ENCODE results near the gene SLC13A4.
"Not testable (repeated sequence)": the region's sequence is repeated elsewhere in the genome, so short reads cannot be mapped to it uniquely, and the experiment has no call there.

The SLC13A4 gene

DNA sequence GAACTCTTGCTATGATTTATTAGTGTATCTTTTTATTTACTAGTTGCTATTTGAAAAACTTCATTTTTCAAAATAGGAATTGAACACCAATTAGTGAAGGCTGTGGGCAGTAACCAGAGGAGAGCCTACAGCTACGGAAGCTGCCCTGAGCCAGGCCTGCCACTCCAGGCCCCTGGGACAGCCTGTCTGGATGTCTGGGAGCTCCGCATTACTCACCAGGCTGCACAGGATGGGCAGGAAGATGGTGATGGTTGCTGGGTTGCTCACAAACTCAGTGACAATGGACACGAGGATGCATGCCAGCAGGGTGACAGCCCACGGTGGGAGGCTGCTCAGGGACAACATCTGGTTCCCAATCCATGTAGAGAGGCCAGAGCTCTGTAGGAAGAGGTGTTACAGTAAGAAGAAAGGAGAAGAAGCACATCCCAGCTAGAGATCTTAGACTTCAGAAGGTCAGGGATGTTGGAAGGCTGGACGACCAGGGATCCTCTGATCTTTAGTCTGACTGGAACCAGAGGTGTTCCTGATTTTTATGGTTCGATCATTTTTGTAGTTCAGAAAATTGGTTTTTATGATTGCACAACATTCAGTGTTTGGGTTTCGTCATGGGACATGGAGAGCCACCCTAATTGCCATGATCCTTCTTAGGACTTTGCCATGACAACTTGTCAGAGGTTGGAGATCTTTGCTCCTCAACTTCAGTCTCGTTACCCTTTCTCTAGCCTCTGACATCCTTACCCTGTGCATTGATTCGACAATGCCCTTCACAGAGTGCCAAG is 42.5 kb downstream of the SLC13A4 start:
- no peak for DNase-seq

DNA sequence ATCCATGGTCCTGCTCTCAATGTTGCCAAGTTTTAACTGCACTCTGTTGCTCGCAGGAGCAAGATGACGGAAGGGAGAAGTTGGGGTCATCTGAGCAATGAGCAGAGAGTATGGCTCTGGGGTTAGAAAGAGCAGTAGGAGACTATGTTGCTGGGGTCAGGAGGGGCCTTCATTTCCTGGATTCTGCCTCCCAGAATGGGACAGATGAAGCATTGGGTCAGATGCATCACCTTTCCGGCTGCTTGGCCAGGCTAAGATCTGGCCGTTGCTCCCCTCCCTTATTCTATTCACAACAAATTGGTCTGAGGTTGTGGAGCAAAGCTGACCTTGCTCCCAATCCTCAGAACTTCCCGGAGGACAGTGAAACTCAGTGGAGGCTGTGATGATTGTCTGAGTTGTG is 43.3 kb downstream of the SLC13A4 start:
- DNase-seq: no peak

DNA sequence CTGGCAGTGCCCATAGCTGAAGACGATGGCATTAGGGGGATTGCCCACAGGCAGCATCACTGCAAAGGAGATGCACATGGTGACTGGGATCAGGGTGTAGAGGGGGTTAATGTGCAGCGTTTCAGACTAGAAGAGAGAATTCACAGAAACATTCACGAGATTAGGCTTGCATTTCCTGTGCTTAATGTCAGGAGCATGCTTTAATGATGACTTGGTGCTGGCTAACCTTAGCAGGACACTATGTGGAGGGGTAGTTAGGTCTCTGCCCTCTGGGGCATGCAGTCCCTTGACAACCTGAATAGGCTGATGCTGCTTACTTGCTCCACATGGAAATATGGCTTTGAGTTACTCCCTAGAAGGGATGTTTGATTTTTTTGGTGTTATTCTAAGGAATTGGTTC is 43.9 kb downstream of the SLC13A4 start:
- DNase-seq: no peak

DNA sequence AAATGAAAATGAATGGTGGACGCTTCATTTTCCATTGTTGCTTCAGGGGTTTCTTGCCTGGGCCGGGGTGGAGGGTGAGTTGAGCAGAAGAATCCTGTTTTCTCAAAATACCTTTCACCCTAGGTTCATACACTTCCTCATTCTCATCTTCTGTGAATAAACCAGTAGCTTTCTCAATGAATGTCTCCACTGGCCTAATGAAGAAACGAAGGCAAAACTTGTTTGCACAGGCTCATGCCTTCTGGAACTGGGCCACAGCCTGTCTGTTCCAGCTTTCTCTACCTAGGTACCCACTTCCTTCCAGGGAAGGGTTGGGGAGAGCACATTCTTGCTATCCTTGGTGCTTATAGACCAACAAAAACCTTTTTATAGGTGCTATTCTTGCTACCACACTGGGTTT is 44.4 kb downstream of the SLC13A4 start:
- DNase-seq: no peak

DNA sequence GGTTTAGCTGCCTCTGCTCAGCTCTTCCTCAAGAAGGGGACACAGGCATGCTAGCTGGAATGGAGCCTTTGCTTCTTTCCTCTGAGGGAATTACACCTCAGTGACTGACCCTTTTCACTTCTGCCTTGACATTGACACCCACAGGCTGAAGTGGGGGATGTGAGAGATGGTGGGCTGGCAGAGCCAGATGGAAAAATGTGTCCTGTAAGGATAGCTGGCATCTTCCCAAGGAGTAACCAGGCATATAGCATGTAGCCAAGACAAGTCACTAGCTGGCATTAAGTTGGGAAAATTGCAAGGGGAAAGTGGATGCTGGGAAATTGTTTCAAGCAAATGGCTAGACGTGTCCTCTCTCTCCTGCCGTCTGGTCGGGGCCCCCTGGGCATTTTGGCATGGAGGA is 45.8 kb downstream of the SLC13A4 start:
- no peak for DNase-seq

DNA sequence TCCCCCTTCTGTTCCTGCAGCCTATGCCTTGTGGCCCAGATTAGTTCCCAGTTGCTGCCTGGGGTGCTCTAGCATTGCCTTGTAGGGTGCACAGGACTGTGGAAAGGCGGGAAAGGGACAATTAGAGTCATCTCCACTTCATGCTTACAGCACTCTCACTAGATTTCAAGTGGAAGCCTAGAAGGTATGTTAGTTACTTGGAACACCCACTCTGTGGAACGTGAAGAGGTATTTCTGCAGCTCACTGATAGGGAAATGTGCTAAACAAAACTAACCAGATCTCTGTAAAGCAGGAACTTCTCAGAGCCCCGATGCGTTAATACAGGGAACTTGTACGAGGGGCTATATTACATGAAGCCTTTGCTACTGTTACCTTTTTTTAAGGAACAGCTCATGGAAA is 46.2 kb downstream of the SLC13A4 start:
- no peak for DNase-seq

DNA sequence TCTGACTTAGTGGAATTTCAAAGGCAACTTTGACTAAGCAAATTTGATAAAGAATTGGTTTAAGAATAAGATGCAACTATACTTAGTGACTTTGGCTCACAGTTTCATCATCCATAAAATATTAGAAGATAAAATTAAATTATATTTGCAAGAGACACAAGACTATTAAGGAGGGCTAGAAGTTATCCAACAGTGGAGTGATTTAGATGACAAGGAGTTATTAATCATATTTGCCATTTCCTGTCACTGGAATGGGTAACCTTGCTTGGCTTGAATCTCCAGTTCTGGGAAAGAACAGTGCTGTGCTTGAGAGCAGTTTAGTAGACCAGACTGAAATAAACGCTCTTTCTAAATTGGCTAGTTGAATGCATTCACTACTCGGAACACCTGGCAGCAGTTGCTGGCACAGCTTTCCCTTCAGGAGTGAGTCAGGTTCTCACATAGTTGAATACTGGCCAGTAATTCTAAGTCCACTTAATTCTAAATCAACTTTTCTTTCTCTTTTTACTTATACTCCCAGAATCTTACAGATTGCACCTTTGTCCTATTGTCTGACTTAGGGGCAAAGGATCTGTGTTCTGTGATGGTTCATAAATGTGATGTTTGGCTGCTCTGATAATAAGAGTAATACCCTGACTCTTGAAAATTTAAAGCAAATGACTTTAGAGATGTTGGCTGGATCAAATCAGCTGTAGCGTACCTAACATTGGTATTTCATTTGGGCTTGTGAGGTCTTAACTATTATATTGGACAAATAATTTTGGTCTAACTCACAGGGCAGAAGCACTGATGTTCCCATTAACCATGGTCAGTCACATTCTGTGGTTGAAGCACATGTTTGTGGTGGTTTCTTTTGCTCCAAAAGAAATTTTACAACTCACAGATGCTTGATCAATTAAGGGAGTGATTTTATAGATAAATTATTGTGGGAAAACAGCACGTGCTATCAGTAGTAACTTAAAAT is 49.1 kb downstream of the SLC13A4 start:
- peak; percentile 43 for DNase-seq

DNA sequence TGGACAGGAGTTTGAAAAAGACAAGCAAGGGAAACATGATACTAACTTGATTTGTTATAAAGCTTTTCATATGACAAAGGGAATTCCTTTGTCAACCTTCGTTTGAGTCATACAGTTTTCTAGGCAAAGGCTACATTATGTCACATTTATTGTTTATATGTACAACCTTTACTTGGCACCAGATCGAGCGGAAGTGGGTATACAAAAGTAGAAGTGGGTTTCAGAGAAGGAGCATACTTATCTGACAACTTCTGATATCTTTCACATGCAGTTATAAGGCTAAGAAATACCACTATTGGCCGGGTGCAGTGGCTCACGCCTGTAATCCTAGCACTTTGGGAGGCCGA is 54.7 kb downstream of the SLC13A4 start:
- no peak for DNase-seq

DNA sequence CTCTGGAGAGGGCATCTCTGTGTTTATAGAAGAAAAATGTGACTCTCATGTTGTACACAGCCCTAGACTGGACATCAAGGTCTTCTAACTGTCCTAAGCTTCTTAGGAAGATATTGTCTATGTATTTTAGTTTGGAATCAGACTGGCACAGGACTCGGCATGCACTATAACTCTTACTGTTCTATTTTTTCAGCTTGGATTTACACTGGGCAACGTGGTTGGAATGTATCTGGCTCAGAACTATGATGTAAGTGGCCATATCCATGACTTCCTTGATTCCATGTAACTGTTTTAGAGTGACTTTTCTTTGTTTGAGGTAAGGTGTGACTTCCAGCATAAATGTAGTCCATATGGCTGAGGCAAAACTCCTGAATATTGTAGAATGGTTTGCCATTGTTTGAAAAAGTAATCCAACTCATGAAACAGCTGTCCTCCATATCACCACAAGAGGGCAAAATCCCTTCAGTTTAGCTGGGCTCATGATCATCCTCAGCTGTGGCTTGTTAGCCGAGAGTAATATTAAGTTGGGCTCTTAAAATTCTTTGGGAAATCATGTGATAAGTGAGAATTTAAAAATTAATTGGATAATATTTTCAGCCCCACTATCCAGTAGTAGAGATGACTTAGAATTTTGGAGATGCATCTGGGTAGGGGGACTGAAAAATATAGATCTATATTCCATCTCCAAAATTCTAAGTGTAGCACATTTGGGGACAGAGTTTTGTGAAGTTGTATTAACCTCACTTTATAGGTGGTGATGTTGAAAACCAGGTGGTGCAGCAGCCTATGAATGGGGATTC is 55.2 kb downstream of the SLC13A4 start:
- DNase-seq: peak; percentile 57

DNA sequence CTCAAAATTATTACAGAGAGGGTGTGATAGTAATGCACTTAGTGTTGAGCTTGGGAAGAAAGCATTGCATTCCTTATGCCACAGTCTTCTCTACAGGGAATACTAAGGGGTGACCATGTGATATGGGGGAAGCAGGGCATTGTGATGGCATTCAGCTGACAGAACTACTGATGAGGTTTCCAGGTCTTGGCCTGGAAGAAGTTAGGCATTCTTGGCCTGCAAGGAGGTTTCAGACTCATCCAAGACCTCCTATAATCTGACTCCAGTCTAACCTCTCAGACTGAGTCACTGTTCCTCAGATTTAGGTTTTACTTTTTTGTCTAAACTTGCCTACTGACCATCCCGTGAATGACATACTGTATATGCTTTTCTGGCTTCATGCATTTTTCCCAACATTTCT is 57.8 kb downstream of the SLC13A4 start:
- no peak for DNase-seq

DNA sequence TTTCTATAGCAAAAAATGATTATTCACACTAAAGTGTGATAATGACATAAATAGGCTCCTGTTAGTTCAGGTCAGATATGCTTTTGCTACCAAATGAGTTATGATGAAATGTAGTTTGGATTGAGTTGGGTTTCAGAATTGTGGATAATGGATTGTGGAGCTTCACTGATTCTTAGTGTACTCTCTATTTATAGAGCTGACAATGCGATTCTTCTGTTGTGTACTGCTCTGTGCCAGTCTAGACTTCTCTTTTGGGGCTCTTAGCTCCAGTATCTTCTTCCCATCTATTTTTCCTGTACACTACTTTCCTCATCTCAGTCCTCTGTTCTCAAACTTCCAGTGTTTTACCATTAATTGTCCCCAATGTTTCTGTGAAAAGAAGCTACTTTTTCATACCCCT is 58.2 kb downstream of the SLC13A4 start:
- DNase-seq: no peak

DNA sequence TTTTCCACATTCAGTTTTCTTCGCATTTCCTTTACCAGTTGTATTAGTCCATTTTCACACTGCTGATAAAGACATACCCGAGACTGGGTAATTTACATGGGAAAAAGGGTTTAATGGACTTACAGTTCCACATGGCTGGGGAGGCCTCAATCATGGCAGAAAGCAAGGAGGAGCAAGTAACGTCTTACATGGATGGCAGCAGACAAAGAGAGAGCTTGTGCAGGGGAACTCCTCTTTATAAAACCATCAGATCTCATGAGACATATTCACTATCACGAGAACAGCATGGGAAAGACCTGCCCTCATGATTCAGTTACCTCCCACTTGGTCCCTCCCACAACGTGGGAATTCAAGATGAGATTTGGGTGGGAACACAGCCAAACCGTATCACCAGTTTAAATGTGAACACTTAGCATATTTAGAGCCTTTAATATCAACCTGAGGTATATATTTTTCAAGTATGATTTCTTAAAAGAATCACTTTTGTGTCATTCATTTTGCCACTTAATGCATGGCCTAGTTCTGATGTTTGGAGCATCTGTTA is 59.1 kb downstream of the SLC13A4 start:
- not testable (repeated sequence) for DNase-seq

DNA sequence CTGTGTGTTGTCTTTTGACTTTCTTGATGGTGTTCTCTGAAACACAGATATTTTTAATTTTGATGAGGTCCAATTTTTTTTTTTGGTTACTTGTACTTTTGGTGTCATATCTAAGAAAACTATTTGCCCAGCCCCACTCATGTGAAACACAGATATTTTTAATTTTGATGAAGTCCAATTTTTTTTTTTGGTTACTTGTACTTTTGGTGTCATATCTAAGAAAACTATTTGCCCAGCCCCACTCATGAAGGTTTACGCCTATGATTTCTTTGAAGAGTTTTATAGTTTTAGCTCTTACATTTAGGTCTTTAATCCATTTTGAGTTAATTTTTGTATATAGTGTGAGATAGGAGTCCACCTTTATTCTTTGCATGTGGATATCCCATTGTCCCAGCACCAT is 60.4 kb downstream of the SLC13A4 start:
- not testable (repeated sequence) for DNase-seq

DNA sequence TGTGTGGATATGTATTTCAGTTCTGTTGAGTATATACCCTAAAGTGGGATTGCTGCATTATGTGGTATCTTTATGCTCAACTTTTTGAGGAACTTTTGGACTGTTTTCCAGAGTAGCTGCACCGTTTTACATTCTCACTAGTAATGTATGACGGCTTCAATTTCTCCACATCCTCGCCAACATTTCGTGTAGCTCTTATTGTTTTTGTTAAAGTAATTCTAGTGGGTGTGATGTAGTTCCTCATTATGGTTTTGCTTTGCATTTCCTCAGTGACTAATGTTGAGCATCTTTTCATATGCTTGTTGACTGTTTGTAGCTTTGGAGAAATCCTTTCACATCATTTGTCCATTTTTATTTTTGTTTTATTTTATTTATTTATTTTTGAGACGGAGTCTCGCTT is 61.1 kb downstream of the SLC13A4 start:
- DNase-seq: no peak

DNA sequence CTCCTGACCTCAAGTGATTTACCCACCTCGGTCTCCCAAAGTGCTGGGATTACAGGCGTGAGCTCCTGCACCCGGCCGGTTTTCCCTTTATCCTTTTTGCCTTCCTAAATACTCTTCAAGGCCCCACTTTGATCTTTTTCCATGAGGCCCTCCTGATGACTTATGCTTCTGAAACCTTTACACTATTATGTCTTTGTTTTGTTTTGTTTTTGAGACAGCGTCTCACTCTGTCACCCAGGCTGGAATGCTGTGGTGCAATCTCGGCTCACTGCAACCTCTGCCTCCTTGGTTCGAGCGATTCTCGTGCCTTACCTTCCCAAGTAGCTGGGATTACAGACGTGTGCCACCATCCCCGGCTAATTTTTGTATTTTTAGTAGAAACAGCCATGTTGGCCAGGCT is 61.8 kb downstream of the SLC13A4 start:
- DNase-seq: no peak

DNA sequence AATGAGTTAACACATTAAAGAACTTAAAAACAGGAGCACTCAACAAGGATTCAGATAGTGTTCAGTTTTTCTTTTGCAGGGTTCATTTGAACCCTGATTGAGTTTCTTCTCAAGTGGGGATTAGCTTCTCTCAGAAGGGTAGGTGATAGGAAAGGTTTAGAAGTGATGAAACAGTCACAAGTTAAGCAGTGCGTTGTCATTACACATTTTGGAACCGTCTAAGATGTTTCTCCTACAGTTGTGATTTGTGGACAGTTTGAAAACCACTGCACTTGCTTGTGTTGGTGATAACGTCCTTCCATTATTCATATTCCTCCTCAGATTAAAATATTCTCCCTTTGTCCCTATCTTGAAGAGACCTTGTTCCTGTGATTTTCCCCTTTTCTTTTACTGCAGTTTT is 62.9 kb downstream of the SLC13A4 start:
- no peak for DNase-seq

DNA sequence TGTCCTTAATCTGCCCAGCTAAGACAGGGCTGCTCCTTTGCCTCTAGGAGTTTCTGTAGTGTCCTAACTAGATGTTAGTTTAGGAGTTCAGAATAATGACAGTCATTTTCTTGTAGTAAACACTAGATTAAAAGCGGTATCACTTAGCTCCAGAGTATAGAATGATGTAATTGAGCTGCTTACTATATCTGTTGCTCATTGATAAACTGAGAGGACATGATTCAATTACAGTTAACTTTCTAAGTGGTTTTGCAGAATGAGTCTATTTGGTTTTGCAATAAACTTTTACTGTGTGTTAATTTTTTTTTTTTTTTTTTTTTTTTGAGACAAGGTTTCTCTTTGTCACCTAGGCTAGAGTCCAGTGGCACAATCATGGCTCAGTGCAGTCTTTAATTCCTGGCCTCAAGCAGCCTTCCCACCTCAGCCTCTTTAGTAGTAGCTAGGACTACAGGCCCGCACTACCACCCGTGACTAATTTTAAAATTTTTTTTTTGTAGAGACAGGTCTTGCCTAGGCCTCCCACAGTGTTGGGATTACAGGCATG is 63.9 kb downstream of the SLC13A4 start:
- no peak for DNase-seq

DNA sequence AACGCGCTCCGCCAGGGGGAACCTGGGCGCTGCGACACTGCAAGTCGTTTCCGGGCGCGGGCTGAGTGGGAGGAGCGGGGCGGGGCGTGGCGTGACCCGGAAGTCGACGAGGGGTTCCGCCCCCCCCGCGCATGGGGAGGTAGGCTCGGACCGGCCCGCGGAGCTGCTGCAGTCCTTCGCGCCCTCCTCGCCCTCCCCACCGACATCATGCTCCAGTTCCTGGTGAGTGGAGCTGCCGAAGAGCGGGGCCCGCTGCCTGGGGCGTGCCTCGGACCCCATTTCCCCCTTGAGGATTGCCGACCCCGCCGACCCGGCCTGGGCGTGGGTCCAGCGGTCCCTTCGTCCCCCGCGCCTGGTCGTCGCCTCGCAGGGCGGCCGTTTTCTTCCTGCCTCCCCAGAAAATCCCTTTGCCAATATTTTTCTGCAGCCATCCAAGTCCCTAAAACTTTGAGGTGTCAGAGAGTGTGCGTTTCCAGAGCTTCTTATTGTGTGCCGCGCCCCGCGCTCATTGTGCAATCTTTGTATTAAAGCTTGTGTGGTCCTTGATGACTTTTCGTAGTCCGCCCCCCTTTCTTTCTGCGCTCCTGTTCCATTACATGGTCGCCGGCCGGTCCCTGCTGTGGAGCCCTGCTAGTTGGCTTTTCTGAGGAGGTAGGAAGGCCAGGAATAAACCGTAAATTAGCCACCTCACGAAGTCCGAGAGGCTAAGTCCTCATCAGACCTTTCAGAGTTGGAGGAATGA is 65.4 kb downstream of the SLC13A4 start, which contains the start of gene STMP1:
Gene STMP1, plus strand, starts transcription at position 142 of the 742 bp plus-strand sequence.
- DNase-seq: peak; percentile 87

DNA sequence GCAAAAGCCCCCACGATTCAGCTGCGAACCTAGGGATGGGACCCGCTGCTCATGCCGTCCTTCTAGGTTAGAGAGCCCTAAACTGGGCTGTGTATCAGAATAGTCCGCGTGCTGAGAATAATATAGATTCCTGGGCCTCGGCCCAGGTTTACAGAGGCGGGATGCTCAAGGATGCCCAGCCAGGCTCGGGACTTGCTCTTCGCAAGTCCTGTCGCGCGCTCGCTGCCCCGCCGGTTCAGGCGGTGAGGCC is 65.9 kb downstream of the SLC13A4 start:
- DNase-seq: no peak

DNA sequence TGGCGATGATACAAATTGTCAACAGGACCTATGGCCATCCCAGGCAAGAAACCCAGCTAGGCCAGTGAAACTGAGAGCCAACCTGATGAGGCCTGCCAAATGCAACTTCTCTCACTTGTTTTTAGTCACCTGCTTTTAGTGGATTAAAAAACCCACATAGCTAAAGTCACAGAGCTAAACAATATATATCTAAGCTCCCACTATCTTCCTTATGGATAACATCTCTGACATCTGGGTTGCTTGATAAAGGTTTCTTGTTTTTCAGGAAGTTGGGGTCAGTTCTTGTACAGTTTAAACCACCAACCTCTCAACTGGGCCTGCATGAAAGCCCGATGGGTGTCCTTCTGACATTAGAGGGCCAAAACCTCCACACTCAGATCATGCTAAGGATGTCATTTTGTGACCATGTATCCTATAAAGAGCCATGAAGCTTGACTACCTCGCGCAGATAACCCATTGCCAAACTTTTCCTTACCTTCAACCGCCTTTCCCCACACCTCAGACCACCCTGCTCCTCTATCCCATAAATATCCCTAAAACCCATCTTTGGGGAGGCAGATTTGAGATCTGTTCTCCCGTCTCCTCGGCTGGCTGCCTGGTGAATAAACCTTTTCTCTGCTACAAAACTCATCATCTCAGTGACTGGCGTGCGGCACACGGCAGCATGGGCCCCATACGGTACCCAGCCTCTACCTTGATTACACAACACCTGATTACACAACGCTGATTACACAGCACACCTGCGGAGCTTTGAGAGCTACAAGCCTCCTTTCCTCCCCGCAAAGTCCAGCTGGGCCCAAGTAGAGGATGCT is 66.5 kb downstream of the SLC13A4 start:
- DNase-seq: no peak

DNA sequence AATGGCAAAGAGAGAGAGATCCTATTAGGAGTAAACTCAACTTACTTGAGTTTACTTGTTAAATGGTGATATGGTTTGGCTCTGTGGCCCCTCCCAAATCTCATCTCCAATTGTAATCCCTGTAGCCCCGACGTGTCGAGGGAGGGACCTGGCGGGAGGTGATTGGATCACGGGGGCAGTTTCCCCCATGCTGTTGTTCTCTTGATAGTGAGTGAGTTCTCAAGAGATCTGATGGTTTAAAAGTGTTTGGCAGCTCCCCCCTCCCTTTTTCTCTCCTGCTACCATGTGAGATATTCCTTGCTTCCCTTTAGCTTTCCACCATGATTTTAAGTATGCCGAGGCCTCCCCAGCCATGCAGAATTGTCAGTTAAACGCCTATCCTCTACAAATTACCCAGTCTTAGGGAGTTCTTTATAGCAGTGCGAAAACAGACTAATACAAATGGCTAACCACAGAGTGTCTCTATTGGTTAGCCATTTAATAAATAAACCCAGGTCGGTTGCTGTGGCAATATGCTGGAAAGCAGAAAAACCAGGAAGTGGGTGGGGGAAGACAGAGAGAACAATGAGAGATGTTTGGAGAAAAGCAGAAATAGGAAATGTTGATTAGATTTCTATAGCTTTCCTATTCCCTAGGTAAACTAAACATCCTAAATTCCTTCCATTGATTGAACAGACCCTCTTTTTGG is 68.7 kb downstream of the SLC13A4 start:
- DNase-seq: no peak

All from NCI-H2029 (cell line).